ENCODE data around the gene TSPAN7.

DNA sequence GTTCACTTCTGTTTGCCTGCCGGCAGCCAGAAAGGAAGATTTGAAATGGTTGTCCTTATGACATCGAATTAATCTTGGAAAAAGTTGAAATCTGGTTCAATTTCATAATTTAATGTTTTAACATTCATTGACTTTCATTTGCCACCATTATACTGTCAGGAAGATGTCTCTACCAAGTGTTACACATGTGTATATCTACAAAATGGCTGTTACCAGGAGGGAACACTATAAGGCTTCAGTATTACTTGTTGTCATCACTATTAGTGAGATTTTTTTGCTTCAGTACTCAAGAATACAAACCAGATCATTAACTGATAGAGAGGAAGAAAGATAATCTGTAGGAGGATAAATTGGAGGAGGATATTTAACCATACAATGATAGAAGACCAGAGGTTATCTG, 71.2 kb downstream of the TSPAN7 start:
- no peak for TF ChIP-seq POLR2AphosphoS5 (IDR thresholded peaks at IDR 0.05)
- TF ChIP-seq, protein P1, sequence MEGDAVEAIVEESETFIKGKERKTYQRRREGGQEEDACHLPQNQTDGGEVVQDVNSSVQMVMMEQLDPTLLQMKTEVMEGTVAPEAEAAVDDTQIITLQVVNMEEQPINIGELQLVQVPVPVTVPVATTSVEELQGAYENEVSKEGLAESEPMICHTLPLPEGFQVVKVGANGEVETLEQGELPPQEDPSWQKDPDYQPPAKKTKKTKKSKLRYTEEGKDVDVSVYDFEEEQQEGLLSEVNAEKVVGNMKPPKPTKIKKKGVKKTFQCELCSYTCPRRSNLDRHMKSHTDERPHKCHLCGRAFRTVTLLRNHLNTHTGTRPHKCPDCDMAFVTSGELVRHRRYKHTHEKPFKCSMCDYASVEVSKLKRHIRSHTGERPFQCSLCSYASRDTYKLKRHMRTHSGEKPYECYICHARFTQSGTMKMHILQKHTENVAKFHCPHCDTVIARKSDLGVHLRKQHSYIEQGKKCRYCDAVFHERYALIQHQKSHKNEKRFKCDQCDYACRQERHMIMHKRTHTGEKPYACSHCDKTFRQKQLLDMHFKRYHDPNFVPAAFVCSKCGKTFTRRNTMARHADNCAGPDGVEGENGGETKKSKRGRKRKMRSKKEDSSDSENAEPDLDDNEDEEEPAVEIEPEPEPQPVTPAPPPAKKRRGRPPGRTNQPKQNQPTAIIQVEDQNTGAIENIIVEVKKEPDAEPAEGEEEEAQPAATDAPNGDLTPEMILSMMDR (IDR thresholded peaks at IDR 0.05): no peak
